ENCODE data around the gene CDX1. TPM values are rescaled to one million over a fixed set of nuclear protein-coding genes. Genes with fewer than 3 reads are reported as not detected.

The CDX1 gene
- total RNA-seq, 4 donors from 2014 or later, result not detected

GRCh38 chr5:150208187-150209098 lies 41.9 kb downstream of the CDX1 start:
- WGBS, 2 donors, result 55 to 66% methylated on average over 6 to 8 of the region's 19 CpGs
- peak overlapping the region in 1 of 4 donors; percentile 26 for H3K27ac ChIP-seq
- no peak for DNase-seq
- peaks cover 0 to 9% (median 0%) of the 10 kb centered on the region in 4 donors for H3K27me3 ChIP-seq
- H3K4me3 ChIP-seq, result peak overlapping the region in 1 of 4 donors; percentile 37
- H3K4me1 ChIP-seq, result peaks cover 0 to 11% (median 10%) of the 10 kb centered on the region in 3 donors
- intact Hi-C loops (cut with DNase I), result no loop called here
- TF ChIP-seq CTCF (IDR thresholded peaks at IDR 0.05) (no peak), POLR2A (IDR thresholded peaks at IDR 0.05) (no peak)
- no peaks in the 10 kb centered on the region for H3K36me3 ChIP-seq
- no peaks in the 10 kb centered on the region for H3K9me3 ChIP-seq

GRCh38 chr5:150209099-150209635 lies 42.6 kb downstream of the CDX1 start:
- Histone ChIP-seq H3K36me3 (no peaks in the 10 kb centered on the region), H3K4me3 (peak overlapping the region in 1 of 4 donors; percentile 37), H3K27me3 (peaks cover 0 to 9% (median 0%) of the 10 kb centered on the region in 4 donors), H3K27ac (peak overlapping the region in 1 of 4 donors; percentile 26), H3K9me3 (no peaks in the 10 kb centered on the region), H3K4me1 (peaks cover 0 to 11% (median 10%) of the 10 kb centered on the region in 3 donors)
- intact Hi-C loops (cut with DNase I), result no loop called here
- DNase-seq, result no peak
- TF ChIP-seq POLR2A (IDR thresholded peaks at IDR 0.05), result no peak
- WGBS, 2 donors, result 80 to 98% methylated on average over 3 to 8 of the region's 21 CpGs

- 40 to 80% methylated on average over 1 to 5 of the region's 6 CpGs for WGBS, 2 donors
- intact Hi-C loops (cut with DNase I), result no loop called here
- Histone ChIP-seq H3K9me3 (no peaks in the 10 kb centered on the region), H3K27me3 (peaks cover 0 to 9% (median 0%) of the 10 kb centered on the region in 4 donors), H3K36me3 (no peaks in the 10 kb centered on the region), H3K4me1 (peaks cover 0 to 11% (median 10%) of the 10 kb centered on the region in 3 donors), H3K4me3 (no peak overlapping the region), H3K27ac (no peak overlapping the region)
- no peak for DNase-seq
- TF ChIP-seq POLR2A (IDR thresholded peaks at IDR 0.05), result no peak
- TF ChIP-seq CTCF (IDR thresholded peaks at IDR 0.05), result no peak
Measured at GRCh38 chr5:150210644-150211043, 44.1 kb downstream of the CDX1 start.

- no peak for DNase-seq
- intact Hi-C loops (cut with DNase I), result no loop called here
- no peak overlapping the region for H3K27ac ChIP-seq
Measured at GRCh38 chr5:150211156-150212030, 44.8 kb downstream of the CDX1 start.

More at GRCh38 chr5:150211156-150212030, 44.8 kb downstream of the CDX1 start:
- Histone ChIP-seq H3K9me3 (no peaks in the 10 kb centered on the region), H3K36me3 (no peaks in the 10 kb centered on the region), H3K4me3 (no peak overlapping the region), H3K27me3 (peaks cover 0 to 11% (median 0%) of the 10 kb centered on the region in 4 donors), H3K4me1 (peaks cover 0 to 11% (median 10%) of the 10 kb centered on the region in 3 donors)
- 85 to 88% methylated on average over 9 to 12 of the region's 15 CpGs for WGBS, 2 donors
- TF ChIP-seq CTCF (IDR thresholded peaks at IDR 0.05) (no peak), POLR2A (IDR thresholded peaks at IDR 0.05) (no peak)
